ENCODE data around the gene PPM1H. TPM values are rescaled to one million over a fixed set of nuclear protein-coding genes. Genes with fewer than 3 reads are reported as not detected.

PPM1H gene
- total RNA-seq, 4 donors from 2014 or later: 0.83 to 3.0 (median 2.3) TPM

- intact Hi-C loops (cut with DNase I): no loop called here
- Histone ChIP-seq H3K9me3 (no peaks in the 10 kb centered on the region), H3K27me3 (no peaks in the 10 kb centered on the region), H3K4me3 (no peak overlapping the region), H3K27ac (replicated peaks in 1 of 4) (no peak overlapping the region), H3K36me3 (no peaks in the 10 kb centered on the region), H3K4me1 (peaks cover 7 to 27% (median 10%) of the 10 kb centered on the region in 4 donors)
- TF ChIP-seq CTCF (IDR thresholded peaks at IDR 0.05) (no peak), POLR2A (IDR thresholded peaks at IDR 0.05; ENCODE audit: low read depth) (no peak), EP300 (IDR thresholded peaks at IDR 0.05) (no peak), POLR2AphosphoS5 (IDR thresholded peaks at IDR 0.05) (no peak)
- no peak for DNase-seq (ENCODE audit: extremely low spot score)
- WGBS: 93% methylated on average over 5 of the region's 5 CpGs
Observed at GRCh38 chr12:62716866-62717525, 218.0 kb downstream of the PPM1H start.

- H3K27ac ChIP-seq (replicated peaks in 1 of 4): no peak overlapping the region
- no peaks in the 10 kb centered on the region for H3K36me3 ChIP-seq
- peaks cover 13 to 25% (median 15%) of the 10 kb centered on the region in 4 donors for H3K4me1 ChIP-seq
- TF ChIP-seq CTCF (IDR thresholded peaks at IDR 0.05): no peak
- no peak for TF ChIP-seq POLR2A (IDR thresholded peaks at IDR 0.05; ENCODE audit: low read depth)
- no peak for TF ChIP-seq EP300 (IDR thresholded peaks at IDR 0.05)
- no peak for TF ChIP-seq POLR2AphosphoS5 (IDR thresholded peaks at IDR 0.05)
- 63% methylated on average over 3 of the region's 3 CpGs for WGBS
- H3K27me3 ChIP-seq: no peaks in the 10 kb centered on the region
- H3K4me3 ChIP-seq: no peak overlapping the region
- DNase-seq (ENCODE audit: extremely low spot score): no peak
- intact Hi-C loops (cut with DNase I): no loop called here
- H3K9me3 ChIP-seq: no peaks in the 10 kb centered on the region
Observed at GRCh38 chr12:62716037-62716436, 218.9 kb downstream of the PPM1H start.

- DNase-seq (ENCODE audit: extremely low spot score): no peak
- H3K4me3 ChIP-seq: no peak overlapping the region
- intact Hi-C loops (cut with DNase I): no loop called here
- WGBS: 57% methylated on average over 9 of the region's 14 CpGs
- peak overlapping the region in 2 of 4 donors; percentile 1 to 52 for H3K27ac ChIP-seq (replicated peaks in 1 of 4)
- peaks cover 8 to 17% (median 14%) of the 10 kb centered on the region in 4 donors for H3K4me1 ChIP-seq
- TF ChIP-seq EP300 (IDR thresholded peaks at IDR 0.05) (no peak), POLR2AphosphoS5 (IDR thresholded peaks at IDR 0.05) (no peak), POLR2A (IDR thresholded peaks at IDR 0.05; ENCODE audit: low read depth) (no peak), CTCF (IDR thresholded peaks at IDR 0.05) (no peak)
- H3K27me3 ChIP-seq: no peaks in the 10 kb centered on the region
- H3K9me3 ChIP-seq: no peaks in the 10 kb centered on the region
- H3K36me3 ChIP-seq: no peaks in the 10 kb centered on the region
Observed at GRCh38 chr12:62714774-62715721, 219.9 kb downstream of the PPM1H start.

GRCh38 chr12:62714181-62714773, 220.7 kb downstream of the PPM1H start:
- WGBS: 79% methylated on average over 7 of the region's 8 CpGs
- DNase-seq (ENCODE audit: extremely low spot score): no peak
- Histone ChIP-seq H3K27ac (replicated peaks in 1 of 4) (peak overlapping the region in 2 of 4 donors; percentile 1 to 52), H3K4me1 (peaks cover 8 to 15% (median 12%) of the 10 kb centered on the region in 4 donors), H3K27me3 (no peaks in the 10 kb centered on the region), H3K9me3 (no peaks in the 10 kb centered on the region), H3K36me3 (no peaks in the 10 kb centered on the region), H3K4me3 (no peak overlapping the region)
- intact Hi-C loops (cut with DNase I): no loop called here
- no peak for TF ChIP-seq POLR2A (IDR thresholded peaks at IDR 0.05; ENCODE audit: low read depth)
- no peak for TF ChIP-seq POLR2AphosphoS5 (IDR thresholded peaks at IDR 0.05)
- TF ChIP-seq EP300 (IDR thresholded peaks at IDR 0.05): no peak
- TF ChIP-seq CTCF (IDR thresholded peaks at IDR 0.05): no peak
